HL-60 (cell line): ENCODE data around the gene NID2.

Experiments used
- TF ChIP-seq, protein P1 (sequence below): IDR thresholded peaks from 2 replicates; pipeline ENCODE4 v1.6.1; 2012; ENCODE audit warnings: low read depth; ENCODE audit not compliant: insufficient replicate concordance
- TF ChIP-seq, protein P2 (sequence below): IDR thresholded peaks from one replicate; pipeline ENCODE4 v1.5.1; 2011; ENCODE audit warnings: low read length, control low read depth, inconsistent platforms; ENCODE audit not compliant: insufficient read depth

- TF ChIP-seq, protein P1, sequence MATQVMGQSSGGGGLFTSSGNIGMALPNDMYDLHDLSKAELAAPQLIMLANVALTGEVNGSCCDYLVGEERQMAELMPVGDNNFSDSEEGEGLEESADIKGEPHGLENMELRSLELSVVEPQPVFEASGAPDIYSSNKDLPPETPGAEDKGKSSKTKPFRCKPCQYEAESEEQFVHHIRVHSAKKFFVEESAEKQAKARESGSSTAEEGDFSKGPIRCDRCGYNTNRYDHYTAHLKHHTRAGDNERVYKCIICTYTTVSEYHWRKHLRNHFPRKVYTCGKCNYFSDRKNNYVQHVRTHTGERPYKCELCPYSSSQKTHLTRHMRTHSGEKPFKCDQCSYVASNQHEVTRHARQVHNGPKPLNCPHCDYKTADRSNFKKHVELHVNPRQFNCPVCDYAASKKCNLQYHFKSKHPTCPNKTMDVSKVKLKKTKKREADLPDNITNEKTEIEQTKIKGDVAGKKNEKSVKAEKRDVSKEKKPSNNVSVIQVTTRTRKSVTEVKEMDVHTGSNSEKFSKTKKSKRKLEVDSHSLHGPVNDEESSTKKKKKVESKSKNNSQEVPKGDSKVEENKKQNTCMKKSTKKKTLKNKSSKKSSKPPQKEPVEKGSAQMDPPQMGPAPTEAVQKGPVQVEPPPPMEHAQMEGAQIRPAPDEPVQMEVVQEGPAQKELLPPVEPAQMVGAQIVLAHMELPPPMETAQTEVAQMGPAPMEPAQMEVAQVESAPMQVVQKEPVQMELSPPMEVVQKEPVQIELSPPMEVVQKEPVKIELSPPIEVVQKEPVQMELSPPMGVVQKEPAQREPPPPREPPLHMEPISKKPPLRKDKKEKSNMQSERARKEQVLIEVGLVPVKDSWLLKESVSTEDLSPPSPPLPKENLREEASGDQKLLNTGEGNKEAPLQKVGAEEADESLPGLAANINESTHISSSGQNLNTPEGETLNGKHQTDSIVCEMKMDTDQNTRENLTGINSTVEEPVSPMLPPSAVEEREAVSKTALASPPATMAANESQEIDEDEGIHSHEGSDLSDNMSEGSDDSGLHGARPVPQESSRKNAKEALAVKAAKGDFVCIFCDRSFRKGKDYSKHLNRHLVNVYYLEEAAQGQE, result no peak
- TF ChIP-seq, protein P2, sequence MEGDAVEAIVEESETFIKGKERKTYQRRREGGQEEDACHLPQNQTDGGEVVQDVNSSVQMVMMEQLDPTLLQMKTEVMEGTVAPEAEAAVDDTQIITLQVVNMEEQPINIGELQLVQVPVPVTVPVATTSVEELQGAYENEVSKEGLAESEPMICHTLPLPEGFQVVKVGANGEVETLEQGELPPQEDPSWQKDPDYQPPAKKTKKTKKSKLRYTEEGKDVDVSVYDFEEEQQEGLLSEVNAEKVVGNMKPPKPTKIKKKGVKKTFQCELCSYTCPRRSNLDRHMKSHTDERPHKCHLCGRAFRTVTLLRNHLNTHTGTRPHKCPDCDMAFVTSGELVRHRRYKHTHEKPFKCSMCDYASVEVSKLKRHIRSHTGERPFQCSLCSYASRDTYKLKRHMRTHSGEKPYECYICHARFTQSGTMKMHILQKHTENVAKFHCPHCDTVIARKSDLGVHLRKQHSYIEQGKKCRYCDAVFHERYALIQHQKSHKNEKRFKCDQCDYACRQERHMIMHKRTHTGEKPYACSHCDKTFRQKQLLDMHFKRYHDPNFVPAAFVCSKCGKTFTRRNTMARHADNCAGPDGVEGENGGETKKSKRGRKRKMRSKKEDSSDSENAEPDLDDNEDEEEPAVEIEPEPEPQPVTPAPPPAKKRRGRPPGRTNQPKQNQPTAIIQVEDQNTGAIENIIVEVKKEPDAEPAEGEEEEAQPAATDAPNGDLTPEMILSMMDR, result no peak
These were observed 16.4 kb downstream of the NID2 start for GRCh38 chr14:52052288-52052943.
